Stomach (tissue), 4 donors: ENCODE results near the gene LIMS2.

Experiments used
- CTCF ChIP-seq, 7 experiments: fragments of 450-650 bp in 4 of 7; fragments of 200-600 bp in 3 of 7; sonication (generic) in 3 of 7; IDR thresholded peaks; one replicate each; pipeline ENCODE4 v1.5.1; 2016 to 2019; ENCODE audit warnings: antibody characterized with exemption in 7 of 7, control low read depth in 2 of 7, mild to moderate bottlenecking in 1 of 7
- EP300 ChIP-seq: sonication (generic); formaldehyde crosslinking; IDR thresholded peaks from one replicate; pipeline ENCODE4 v1.6.1; 2017; ENCODE audit warnings: antibody characterized with exemption
- POLR2A ChIP-seq, 4 donors: fragments of 450-650 bp; IDR thresholded peaks; one replicate each; pipeline ENCODE4 v1.6.1; 2016; ENCODE audit warnings: antibody characterized with exemption in 4 of 4, control low read depth in 2 of 4, mild to moderate bottlenecking in 1 of 4, moderate library complexity in 1 of 4
- POLR2AphosphoS5 ChIP-seq, 3 donors: sonication (generic); formaldehyde crosslinking; IDR thresholded peaks; one replicate each; pipeline ENCODE4 v1.6.1; 2016; ENCODE audit warnings: antibody characterized with exemption in 3 of 3

- TF ChIP-seq CTCF (IDR thresholded peaks at IDR 0.05): no peak
- TF ChIP-seq POLR2A (IDR thresholded peaks at IDR 0.05): no peak
- no peak for TF ChIP-seq EP300
- no peak for TF ChIP-seq POLR2AphosphoS5 (IDR thresholded peaks at IDR 0.05)
Observed at GRCh38 chr2:127594116-127594591, 81.2 kb downstream of the LIMS2 start.
